Subcutaneous preadipocyte (primary cell): ENCODE measurements around the gene NBEAL1. TPM values are rescaled to one million over a fixed set of nuclear protein-coding genes. Genes with fewer than 3 reads are reported as not detected.

Experiments
- small RNA-seq: library from RNA; depleted of rRNA; stranded (forward); fragments of <200 nt; gene quantifications from one replicate; pipeline ENCODE3, GENCODE V24; 2012
- total RNA-seq: library from RNA; depleted of rRNA; stranded (reverse); fragments of >200 nt; gene quantifications from 2 replicates; pipeline ENCODE4 v1.2.3, GENCODE V29; 2012

NBEAL1 gene
- 34.9 and 38.5 TPM in 2 replicates for total RNA-seq

GRCh38 chr2:203014456-203015199 lies at the start of gene NBEAL1:
Gene NBEAL1, plus strand, starts transcription at chr2:203014875. Its CDS starts 1,510 bp downstream, at chr2:203016385.

GRCh38 chr2:203238704-203239526 lies 224.2 kb downstream of the NBEAL1 start, which contains the start of gene CYP20A1:
Gene CYP20A1, plus strand, starts transcription at chr2:203239018. Its CDS starts 45 bp downstream, at chr2:203239063.

Small RNAs within 50 kb of the gene (small RNA-seq; reads per million reads assigned to genes)
- gene AC010900.2 (not detected), gene RF00408 (not detected), gene RN7SL670P (not detected)

Other genes with a start within 250 kb of the NBEAL1 start
- gene ICA1L, start 143.1 kb upstream of the NBEAL1 start, total RNA-seq: 4.0 and 4.9 TPM in 2 replicates
- gene WDR12, start 103.2 kb upstream of the NBEAL1 start, total RNA-seq: 40.5 and 44.8 TPM in 2 replicates
- gene CARF, start 102.6 kb upstream of the NBEAL1 start, total RNA-seq: 4.7 and 5.9 TPM in 2 replicates
- gene CYP20A1, start 224.1 kb downstream of the NBEAL1 start, total RNA-seq: 30.5 and 31.7 TPM in 2 replicates